Activated CD4-positive, CD25-positive, alpha-beta regulatory T cell treated with anti-CD3 and anti-CD28 coated beads, Interleukin-2, amount 50 U/mL, for 72 hours (primary cell): Measurements from ENCODE around the gene LSM7.
"Not testable (repeated sequence)": the region's sequence is repeated elsewhere in the genome, so short reads cannot be mapped to it uniquely, and the experiment has no call there.

Source experiments
- DNase-seq: peaks from one replicate; pipeline ENCODE4 v3.0.0; 2021

LSM7 gene

GRCh38 chr19:2291185-2291751 is 37.1 kb downstream of the LSM7 start:
- DNase-seq, result no peak

DNA sequence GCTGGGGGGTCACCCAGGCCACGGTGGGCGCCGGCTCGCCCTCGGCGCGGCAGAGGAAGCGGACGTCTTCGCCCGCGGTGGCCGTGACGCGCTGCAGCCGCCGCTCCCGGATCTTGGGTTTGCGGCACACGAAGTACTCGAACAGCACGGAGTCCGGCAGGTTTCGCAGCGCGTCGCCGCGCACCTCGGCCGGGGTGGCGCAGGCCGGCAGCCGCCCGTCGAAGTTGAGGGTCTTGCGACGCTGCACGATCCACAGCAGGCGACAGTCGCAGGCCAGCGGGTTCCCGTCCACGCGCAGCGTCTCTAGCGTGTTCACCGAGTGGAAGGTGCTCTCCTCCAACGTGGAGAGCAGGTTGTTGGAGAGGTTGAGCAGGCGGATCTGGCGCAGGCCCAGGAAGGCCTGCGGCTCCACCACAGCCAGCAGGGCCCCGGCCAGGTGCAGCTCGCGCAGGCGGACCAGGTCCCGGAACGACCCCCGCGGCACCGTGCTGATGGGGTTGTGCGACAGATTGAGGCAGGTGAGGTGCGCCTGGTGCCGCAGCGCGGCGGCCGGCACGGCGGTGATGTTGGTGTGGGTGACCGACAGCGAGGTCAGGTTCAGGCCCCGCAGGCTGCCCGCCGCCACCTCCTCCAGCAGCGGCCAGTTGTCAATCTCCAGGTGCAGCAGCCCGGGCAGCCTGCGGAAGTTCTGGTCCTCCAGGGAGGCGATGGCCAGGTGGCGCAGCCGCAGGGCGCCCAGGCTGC is 37.8 kb downstream of the LSM7 start:
- peak; percentile 57 for DNase-seq

- peak; percentile 67 for DNase-seq
Observed at GRCh38 chr19:2289714-2290435, 38.5 kb downstream of the LSM7 start.

DNA sequence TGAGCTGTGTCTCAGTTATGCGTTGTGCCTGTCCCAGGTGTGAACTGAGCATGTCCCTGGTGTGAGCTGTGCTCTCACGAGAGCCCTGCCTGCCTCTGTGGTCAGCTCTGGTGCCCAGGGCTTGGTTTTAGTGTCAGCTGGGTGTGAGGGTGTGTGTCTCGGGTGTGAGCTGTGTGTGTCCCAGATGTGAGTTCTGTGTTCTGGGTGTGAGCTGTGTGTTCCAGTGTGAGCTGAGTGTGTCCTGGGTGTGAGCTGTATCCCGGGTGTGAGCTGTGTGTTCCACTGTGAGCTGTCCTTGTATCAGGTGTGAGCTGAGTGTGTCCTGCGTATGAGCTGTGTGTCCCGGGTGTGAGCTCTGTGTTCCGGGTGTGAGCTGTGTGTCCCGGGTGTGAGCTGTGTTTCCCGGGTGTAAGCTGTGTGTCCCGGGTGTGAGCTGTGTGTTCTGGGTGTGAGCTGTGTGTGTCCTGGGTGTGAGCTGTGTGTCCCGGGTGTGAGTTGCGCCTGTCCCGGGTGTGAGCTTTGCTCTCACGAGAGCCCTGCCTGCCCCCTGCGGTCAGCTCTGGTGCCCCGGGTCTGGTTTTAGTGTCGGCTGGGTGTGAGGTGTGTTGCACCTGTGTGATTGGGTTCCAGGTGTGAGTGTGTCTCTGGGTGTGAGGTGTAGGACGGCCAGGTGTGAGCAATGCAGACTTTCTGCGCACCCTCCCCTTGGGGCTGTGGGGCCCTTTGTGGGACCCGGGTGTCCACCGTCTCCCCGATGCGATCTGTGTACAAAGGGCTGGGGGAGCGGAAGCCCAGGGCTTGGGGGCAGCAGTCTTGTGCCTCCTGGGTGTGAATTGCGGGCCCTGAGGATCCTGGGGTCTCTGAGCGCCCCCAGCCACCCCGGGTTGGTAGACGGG is 39.3 kb downstream of the LSM7 start:
- no peak for DNase-seq

DNA sequence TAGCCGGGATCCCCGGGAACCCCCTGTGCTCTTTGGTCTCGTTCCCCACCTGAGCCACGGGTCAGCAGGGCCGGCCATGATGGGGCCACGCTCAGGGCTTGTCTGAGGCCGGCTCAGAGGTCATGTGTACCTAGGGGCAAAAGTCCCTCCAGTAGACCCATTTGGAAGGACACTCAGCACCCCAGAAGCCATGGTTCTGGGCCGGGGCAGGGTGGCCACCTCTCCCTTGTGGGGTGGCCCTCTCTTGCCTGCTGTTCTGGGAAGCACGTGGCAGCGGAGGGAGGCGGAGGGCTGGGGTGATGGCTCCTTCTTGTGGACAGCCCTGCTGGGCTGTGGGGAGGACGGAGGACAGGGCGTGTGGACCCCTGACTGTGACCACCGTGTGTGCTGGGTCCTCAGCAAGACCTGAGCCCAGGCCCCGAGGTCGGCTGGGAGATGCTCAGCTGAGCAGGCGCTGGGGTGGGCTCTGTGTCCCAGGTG is 40.0 kb downstream of the LSM7 start:
- DNase-seq, result no peak

- no peak for DNase-seq
Observed at GRCh38 chr19:2287585-2288337, 40.6 kb downstream of the LSM7 start.

DNA sequence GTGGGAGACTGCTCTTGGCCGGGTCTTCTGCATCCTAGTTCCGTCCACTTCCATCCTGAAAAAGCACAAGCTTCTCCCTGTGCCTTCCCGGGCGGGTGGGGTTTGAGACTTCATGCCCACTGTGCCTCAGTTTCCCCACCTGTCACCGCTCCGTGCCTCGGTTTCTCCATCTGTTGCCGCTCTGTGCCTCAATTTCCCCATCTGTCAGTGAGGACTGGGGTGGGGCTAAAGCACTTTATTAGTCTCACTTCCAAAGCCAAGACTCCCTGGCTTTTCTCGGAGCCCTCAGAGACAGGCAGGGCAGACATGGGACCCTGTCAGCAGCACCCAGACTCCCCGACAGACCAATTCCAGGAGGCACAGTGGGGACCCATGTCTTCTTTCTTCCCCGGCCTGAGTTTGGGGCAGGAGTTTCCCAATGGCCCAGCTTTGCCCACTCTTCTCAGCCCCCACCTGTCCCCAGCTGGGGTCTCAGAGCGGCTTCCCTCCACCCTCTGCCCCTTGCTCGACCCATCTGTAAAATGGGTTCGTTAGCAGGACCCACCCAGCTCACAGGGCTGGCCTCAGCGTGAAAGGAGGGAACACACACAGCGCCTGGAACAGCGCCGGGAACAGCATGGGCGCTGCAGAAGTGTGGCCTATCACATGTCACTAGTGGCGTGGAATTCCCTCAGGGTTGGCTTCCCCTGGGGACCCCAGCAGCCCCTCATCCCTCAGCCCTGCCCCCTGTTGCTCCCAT is 41.8 kb downstream of the LSM7 start:
- DNase-seq, result no peak

DNA sequence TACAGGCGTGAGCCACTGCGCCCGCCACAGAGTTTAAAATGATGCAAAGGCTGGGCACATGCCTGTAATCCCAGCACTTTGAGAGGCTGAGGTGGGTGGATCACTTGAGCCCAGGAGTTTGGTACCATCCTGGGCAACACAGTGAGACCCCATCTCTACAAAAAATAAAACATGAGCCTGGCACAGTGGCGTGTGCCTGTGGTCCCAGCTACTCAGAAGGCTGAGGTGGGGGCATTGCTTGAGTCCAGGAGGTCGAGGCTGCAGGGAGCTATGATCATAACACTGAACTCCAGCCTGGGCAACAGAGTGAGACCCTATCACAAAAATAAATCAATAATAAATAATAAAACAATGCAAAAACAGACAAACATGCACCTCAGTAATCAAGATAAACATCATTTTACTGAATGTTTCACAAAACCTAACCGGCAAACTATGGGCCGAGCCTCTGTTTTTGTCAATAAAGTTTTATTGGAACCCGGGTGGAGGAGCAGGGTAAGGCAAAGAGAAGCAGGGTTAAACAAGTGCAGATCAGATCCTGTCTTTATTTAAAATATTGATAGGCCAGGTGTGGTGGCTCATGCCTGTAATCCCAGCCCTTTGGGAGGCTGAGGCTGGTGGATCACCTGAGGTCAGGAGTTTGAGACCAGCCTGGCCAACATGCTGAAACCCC is 44.4 kb downstream of the LSM7 start:
- no peak for DNase-seq

DNA sequence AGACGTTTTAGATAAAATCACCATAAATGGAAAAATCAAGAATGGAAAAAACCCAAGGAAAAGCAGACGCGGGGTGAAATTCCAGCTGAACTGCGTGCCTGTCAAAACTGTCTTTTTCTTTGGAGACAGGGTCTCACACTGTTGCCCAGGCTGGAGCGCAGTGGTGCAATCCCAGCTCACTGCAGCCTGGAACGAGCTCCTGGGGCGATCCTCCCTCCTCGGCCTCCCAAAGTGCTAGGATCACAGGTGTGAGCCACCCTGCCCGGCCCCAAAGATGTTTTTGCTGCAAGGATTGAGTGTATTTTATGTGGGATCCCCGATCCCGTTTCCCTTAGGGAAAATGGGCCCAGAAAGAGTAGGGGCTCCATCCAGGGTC is 45.5 kb downstream of the LSM7 start:
- no peak for DNase-seq

GRCh38 chr19:2282062-2282861 is 46.1 kb downstream of the LSM7 start, which contains the start of gene PEAK3:
PEAK3 (minus strand) TSS chr19:2282175; CDS start chr19:2280931, 1,244 bp downstream.
- no peak for DNase-seq

DNA sequence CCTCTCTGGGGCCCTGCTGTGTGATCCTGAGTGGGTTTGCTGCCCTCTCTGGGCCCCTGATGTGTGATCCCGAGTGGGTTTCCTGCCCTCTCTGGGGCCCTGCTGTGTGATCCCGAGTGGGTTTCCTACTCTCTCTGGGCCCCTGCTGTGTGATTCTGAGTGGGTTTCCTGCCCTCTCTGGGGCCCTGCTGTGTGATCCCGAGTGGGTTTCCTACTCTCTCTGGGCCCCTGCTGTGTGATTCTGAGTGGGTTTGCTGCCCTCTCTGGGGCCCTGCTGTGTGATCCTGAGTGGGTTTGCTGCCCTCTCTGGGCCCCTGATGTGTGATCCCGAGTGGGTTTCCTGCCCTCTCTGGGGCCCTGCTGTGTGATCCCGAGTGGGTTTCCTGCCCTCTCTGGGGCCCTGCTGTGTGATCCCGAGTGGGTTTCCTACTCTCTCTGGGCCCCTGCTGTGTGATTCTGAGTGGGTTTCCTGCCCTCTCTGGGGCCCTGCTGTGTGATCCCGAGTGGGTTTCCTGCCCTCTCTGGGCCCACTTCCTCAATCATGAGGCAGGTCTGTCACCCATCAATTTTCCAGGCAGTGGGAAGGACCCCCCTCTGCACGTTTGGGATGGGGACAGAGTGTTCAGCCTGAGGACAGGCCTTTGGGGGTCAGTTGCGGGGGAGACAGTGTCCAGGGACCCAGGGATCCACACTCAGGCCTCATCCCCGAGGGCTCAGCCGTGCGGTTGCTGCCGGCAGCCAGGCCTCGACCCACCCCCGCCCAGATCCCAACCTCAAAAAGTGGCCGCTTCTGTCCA is 46.9 kb downstream of the LSM7 start:
- DNase-seq, result not testable (repeated sequence)

GRCh38 chr19:2280633-2281264 is 47.6 kb downstream of the LSM7 start:
- no peak for DNase-seq

- no peak for DNase-seq
Observed at GRCh38 chr19:2278459-2279158, 49.8 kb downstream of the LSM7 start.

DNA sequence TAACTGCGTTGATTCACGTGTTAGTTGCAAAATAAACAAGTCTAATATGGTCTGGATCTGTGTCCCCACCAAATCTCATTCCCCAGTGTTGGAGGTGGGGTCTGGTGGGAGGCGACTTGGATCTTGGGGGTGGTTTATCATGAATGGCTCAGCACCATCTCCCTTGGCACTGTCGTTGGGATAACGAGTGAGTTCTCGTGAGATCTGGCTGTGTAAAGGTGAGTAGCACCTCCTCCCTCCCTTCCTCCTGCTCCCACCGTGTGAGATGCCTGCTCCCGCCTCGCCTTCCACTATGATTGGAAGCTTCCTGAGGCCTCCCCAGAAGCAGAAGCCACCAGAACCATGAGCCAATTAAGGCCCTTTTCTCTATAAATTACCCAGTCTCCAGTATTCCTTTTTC is 51.2 kb downstream of the LSM7 start:
- no peak for DNase-seq

DNA sequence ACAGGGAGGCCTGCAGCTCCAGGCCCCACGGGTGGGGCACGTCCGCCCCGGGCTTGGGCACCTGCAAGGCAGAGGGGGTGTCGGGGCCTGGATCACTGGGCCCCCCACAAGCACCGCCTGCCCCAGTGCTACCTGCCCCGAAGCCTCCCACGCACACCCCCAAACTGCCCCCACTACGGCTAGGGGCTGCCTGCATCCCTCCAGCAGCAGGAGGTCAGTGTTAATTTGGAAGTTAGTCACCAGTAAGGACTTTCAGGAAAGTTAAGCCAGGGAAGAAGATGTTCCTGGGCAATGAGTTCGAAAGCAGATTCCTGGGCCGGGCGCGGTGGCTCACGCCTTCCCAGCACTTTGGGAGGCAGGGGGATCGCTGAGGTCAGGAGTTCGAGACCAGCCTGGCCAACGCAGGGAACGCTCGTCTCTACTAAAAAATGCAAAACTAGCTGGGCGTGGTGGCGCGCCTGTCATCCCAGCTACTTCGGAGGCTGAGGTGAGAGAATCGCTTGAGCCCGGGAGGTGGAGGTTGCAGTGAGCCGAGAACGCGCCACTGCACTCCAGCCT is 51.9 kb downstream of the LSM7 start:
- no peak for DNase-seq

DNA sequence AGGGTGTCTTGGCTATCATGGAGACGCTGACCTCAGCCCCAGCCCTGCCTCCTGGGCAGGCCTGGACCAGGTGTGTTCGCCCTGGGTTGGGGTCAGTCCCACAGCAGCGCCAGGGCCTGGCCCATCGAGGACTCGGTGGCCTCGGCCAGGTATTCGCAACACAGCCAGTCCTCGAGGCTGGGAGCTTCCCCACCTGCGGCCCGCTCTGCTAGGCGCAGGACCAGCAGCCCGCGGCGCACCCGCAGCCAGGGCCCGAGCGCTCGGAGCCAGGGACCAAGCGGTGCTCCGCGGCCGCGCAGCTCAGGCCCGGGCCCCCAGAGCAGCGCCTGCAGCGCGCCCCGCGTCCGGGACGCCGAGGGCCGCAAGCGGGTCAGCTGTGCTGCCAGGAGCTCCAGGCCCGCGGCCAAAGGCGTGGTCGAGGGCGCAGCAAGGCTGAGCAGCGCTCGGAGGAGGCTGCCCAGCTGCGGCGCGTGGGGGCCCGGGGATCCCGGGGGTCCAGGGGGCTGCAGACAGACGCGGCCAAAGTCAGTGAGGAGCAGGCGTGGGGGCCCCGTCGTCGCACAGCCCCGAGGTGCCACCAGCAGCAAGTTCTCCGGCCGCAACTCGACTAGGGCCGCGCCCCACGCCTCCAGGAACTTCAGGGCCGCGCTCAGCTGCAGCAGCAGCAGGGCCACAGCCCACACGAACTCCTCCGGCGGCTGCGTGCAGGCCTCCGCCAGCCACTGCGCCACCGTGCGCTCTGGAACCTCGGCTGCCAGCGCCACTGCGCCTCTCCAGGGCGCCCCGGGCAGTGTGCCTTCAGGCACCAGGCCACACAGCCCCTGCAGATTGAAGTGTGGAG is 52.6 kb downstream of the LSM7 start:
- DNase-seq, result no peak
